ENCODE data around the gene PNMA1.

Gene PNMA1

DNA sequence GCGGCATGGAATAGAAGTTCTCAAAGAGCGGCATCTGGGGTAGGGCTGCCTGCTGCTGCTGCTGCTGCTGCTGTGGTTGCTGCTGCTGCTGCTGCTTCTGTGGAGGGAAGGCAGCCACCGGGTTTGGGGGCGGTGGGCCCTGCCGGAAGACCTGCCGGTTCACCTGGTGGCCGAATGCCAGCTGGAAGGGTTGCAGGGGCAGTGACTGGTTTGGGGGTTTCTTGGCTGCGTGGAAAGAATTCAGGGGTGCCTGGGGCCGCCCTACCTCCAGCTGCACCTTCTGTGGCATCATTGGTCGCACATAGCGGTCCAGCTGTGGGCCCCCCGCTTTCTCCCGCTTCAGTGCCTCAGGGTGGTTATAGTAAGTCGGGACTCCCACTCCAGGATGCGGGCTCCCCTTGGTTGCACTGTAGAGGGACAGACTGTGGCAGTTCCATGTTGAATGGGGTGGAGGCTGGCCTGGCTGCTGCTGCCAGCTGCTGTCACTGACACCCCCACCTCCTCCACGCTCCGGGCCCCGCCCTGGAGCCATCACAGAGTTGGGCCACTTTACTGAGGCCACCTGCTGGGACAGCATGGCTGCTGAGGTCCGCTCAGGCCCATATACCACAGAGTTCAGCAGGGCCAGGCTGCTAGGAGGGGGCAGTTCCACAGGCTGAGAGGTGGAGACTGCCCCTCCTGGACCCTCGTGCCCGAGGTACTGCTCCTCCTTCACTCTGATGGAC, 25.2 kb upstream of the PNMA1 start:
- in situ Hi-C loops (cut with HindIII; ENCODE audit: low sequenced_read_pairs): no loop called here

DNA sequence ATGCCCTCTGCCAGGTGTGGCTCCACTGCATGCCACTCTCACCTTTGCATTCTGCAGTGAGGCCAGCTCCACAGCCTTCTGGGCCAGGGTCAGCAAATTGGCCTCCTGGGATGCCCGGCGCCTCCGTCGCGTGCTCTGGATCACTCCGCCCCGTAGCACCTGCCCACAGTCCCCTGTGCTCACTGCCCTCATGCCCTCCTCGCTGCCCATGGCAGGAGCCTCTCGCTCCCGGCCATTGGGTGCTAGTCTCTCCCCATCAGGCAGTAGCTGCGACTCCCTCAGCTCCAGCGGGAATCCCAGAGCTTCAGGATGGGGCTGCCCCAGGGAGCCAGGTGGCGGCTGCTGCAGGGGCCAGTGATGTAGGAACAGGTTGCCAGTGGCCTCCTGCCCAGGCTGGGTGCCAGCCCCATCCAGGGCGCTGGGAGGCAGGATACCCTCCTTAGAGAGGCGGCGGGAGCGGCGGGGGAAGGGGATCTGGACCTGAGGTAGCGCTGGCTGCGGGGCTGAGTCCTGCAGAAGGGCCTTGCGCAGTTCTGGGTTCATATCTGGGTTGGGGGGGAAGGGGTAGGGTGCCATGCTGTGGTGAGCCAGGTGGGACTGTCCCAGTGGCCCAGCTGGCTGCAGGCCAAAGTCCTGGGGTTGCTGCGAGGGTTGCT, 24.5 kb upstream of the PNMA1 start:
- in situ Hi-C loops (cut with HindIII; ENCODE audit: low sequenced_read_pairs): no loop called here

DNA sequence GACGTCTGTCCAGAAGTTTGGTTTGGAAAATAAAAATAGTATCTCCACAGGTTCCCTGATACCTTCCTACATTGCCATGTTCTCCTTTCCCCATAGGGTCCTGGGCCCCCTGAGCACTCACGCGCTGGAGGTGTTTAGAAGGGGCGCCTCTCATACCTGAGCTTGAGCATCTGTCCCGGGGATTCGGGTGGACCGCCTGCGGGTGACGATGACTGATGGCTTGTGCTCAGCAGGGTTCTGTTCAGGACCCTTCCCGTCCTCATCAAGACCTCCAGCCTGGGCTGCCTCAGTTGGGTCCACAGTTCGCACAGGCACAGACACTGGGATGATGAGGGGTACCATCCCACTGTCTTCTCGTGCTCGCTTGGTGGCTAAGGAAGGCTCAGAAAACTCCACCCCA, 22.7 kb upstream of the PNMA1 start:
- in situ Hi-C loops (cut with HindIII; ENCODE audit: low sequenced_read_pairs): no loop called here

DNA sequence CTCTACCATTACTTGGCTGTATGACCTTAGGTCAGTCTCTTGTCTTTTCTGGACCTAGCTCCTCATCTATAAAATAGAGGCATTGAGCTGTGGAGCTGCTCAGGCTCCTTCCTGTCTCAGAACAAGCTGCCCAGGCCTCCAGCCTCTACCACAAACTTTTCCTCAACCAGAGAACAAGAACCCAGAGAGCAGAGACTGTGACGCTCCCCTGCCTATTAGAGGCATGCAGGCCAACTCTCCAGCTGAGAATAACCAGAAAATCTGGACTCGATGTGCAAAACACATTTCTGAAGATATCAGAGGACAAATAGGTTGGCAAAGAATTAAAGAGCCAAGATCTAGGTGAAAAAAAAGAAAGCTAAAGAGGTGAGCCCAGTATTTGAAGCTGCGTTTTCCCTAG, 17.8 kb upstream of the PNMA1 start:
- in situ Hi-C loops (cut with HindIII; ENCODE audit: low sequenced_read_pairs): no loop called here

DNA sequence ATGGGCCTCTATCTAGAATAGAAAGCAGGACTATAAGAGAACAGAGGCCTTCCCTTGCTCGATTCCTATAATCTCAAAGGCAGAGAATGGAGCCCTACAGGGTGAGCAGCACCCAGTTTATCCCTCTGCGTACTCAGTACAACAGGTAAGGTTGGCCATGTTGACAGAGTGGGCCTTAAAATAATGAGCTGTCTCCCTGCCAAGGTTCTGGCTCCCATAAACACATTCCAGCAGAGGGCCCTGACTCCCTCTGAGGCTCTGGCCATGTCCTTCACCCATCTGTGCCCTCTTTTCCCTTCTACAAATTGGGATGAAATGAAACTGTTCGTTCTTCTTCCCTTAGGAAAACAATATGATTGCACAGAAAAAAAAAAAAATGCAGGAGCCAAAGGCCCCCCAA, 16.9 kb upstream of the PNMA1 start:
- in situ Hi-C loops (cut with HindIII; ENCODE audit: low sequenced_read_pairs): no loop called here

DNA sequence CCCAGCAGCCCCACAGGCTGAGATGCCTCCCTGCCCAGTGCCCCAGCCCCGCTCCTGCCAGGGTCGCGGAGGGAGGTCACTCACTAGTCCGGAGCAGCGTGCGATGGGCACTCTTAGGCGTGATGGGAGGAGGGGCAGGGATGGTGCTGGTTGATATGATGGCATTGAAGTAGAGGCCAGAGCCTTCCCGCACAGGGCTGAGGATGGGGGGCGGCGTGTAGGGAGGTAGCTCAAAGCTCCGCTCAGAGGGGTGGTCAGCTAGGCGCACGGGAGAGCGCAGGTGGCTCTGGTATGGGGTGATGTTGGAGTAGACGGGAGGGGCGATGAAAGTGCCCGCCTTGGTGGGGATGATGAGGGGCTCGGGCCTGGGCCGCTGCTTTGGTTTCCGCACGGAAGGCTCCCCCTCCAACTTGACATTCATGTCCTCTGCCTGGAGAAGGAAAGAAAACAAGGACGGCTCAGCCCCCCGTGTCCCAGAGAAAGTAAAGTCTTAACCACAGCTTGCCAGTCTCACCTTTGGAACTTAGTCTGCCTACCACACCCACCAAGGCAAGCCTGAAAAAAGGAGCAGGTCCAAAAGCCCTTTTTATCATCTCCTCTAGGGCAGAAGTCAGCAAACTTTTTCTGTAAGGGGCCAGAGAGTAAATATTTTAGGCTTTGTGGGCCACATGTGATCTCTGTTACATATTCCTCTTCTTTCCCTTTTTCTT, 15.5 kb upstream of the PNMA1 start:
- in situ Hi-C loops (cut with HindIII; ENCODE audit: low sequenced_read_pairs): no loop called here

DNA sequence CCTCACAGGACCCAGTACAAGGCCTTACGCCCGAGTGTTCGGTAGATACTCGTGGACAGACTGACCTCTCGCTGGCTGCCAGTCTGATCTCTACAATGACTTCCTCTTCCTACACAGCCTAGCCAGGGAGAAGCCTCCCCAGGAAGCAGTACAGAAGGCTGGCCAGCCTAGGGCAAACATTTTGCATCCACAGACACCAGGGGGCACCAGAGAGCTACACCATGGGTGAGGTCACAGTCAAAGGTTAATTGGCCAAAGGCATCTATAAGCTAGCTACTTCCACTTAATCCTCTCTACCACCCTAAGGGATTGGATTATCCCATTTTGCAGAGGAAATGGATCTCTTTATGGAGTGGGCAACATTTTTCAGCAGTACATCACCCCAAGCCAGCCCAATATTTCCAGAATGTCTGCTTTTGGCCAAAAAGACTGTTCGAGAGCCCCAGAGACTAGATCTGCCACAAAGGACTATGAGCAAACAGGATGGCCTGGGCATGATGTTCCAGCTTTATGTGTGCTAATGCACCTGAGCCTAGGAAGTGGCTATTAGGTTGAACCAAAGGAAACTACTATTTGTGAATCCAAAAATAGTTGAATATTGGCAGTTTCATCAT, 14.6 kb upstream of the PNMA1 start:
- in situ Hi-C loops (cut with HindIII; ENCODE audit: low sequenced_read_pairs): no loop called here

DNA sequence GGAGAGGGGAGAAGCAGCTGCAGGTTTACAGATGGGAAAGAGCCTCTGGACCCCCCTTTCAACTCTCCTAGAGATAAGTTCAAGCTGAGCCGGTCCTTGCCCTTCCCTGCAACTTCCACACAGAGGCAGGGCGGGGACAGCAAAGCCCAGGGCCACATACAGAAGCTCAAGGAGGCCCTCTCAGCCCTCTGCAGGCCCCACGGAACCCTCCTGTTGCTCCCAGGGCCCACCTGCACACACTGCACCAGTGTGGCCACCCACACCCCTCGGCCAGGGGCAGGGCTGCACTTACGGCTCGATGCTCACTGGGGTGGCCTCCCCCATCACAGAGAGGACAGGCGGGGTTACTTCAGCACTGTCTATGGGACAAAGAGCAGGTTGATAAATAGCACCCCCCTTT, 13.0 kb upstream of the PNMA1 start:
- in situ Hi-C loops (cut with HindIII; ENCODE audit: low sequenced_read_pairs): no loop called here

DNA sequence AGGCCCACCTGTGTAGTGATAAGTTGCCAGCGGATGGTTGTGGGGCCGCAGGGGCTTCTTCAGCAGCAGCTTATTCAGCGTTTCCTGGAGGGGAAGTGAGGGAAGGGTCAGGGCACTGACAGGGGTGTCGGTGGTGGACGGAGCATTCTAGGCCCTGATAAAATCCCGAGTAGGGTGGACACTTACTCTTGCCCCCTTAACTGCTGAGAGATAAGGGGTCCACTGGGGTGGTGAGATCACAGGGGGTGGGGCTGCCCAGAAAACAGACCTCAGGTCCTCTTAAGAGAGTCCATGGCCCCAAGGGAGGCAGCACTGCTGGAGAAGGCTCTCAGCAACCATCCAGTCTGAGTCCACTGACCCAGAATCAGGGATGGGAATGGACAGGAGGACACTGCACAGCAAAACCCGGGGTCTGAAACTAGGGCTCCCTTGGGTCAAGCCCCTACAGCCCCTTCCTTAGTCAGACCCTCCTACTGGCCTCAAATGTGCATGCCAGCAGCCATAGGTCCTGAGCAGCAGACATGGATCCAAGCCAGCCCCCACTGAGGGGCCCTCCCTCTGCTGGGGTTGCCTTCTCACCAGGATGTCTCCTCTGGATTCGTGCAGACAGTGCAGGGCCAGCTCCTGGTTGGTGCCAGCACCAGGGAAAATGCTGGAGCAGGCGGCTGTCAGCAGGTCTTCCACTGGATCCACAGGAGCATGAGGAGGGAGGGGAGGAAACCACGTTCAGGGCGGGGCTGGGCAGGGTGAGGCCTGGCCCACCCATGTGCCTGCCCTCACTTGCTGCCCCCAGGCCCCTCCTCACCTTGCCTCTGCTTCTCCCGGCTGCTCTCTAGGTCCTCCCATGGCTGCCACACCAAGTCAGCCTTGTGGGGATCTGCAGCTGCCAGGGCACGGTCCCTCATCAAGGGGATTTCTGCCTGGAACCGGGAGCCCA, 12.1 kb upstream of the PNMA1 start:
- in situ Hi-C loops (cut with HindIII; ENCODE audit: low sequenced_read_pairs): no loop called here

DNA sequence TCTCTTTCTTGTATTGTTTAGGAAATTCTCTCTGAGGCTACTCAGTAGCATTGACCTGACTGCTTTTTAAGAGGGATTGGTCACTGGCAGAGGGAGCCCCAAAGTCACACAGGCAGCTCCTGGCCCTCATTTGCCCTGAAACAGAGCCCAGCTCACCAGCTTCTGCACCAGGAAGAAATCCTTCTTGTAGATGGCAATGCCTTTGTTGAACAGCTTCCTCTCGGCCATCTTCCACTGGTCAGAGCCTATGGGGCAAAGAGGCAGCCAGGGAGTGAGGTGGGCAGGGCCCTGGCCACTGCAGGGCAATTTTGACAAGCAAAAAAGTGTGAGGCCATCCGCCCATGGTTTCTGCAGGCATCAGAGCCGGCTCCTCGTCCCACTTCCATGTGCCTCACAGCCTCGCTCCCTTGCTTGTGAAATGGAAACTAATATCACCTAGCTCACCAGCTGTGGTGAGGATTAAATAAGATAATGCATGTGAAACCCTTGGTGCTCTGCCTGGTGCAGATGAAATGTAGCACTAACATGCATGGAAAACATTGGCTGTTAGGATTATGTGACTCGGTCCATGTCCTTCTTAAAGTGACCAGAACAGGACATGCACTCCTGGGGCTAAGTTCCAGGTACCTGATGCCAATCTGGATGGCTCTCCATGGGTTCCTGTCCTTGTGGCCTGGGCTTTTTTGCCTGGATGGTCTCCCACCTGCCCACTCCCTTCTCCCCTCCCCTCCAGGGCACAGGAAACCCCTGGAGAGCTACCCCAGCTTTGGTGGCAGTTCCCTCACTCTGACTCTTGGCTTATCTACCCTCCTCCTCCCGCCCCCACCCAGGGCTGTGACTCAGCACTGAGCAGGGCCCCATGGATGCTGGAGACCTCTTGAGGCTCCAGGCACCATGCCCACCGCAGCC, 11.2 kb upstream of the PNMA1 start:
- in situ Hi-C loops (cut with HindIII; ENCODE audit: low sequenced_read_pairs): no loop called here

DNA sequence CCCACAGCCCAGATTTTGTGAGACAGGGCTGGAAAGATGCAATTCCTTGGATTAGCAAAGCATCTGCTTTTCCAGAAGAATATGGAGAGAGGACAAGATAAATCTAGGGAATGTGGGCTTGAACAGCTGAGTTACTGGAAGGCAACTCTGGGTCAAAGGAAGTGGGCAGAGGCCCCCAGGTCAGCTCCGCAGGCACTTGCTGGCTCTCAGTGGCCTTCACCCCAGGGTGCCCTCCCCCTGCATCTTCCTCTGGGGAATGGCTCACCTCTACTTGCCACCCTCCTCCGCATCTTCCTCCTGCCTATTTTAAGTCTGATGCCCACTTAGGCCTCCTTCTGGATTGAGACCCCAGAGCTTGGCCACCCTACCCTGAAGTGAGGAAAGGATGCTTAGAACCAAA, 10.5 kb upstream of the PNMA1 start:
- in situ Hi-C loops (cut with HindIII; ENCODE audit: low sequenced_read_pairs): no loop called here

DNA sequence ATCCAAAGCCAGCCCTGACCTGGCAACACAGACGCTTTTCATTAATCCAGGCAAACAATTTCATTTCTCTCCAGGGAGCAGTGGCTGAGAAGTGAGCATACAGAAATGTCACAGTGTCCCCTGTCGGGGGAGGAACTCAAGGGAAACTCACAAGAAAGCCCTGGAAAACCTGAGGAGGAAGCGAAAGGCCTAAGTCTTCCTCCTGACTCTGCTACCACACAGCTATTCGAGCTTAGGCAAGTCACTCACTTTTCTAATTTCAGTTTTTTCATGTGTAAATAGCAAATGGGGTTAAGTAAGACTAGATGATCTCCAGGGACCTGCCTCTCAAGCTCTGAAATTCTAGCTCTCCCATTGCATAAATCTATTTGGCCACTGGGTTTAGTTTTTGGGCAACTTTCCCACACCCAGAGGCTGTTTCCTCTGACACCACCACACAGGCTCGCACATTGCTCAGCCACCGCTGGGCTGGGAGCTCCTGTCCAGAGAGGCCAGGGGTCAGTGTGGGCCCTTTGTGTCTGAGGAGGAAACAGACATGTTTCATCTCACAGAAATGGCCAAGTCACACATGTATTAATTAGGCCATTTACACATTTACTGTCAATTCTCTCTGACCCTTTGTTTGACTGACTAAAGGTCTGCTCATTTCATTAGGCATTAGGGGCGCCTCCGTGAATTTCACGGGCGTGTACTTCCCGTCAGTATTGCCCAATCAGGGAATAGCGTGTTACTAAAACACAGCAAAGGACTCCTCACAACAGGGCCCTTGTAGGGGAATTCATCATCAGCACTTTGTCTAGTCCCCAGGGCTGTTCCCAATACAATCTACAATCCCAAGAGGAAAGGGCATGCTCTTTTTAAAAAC, 9.8 kb upstream of the PNMA1 start:
- in situ Hi-C loops (cut with HindIII; ENCODE audit: low sequenced_read_pairs): no loop called here

DNA sequence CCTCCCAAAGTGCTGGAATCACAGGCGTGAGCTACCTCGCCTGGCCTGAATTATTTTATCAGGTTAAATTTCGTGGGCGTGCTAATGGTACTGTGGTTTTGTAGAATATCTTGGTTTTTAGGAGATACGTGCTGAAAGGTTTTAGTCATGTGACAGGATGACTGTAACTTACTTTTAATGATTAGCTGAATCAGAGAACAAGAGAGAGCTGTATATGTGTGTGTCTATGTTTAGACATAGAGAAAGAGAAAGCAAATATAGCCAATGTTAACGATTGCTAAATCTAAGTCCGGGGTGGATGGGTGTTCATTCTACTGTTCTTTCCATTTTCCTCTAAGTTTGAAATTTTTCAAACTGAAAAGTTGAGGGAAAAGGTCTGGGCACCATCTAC, 9.2 kb upstream of the PNMA1 start:
- in situ Hi-C loops (cut with HindIII; ENCODE audit: low sequenced_read_pairs): no loop called here

DNA sequence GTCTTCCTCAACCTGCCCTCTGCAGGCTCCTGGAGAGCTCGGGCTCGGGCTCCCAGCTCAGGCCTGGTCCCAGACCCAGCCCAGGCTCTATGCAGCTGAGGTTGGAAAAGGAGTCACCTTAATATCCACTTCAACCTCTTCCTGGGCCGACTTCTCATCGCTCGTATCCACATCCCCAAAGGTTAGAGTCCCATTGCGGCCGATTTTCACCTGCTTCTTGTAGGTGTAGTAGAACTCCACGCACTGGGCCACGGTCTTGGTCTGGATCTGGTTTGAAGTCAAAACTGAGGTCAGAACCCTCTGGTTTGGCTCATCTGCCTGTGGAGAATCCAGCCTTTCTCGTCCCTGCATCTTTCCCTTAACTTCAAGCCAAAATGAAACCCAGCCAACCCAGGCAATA, 8.4 kb upstream of the PNMA1 start:
- in situ Hi-C loops (cut with HindIII; ENCODE audit: low sequenced_read_pairs): no loop called here

DNA sequence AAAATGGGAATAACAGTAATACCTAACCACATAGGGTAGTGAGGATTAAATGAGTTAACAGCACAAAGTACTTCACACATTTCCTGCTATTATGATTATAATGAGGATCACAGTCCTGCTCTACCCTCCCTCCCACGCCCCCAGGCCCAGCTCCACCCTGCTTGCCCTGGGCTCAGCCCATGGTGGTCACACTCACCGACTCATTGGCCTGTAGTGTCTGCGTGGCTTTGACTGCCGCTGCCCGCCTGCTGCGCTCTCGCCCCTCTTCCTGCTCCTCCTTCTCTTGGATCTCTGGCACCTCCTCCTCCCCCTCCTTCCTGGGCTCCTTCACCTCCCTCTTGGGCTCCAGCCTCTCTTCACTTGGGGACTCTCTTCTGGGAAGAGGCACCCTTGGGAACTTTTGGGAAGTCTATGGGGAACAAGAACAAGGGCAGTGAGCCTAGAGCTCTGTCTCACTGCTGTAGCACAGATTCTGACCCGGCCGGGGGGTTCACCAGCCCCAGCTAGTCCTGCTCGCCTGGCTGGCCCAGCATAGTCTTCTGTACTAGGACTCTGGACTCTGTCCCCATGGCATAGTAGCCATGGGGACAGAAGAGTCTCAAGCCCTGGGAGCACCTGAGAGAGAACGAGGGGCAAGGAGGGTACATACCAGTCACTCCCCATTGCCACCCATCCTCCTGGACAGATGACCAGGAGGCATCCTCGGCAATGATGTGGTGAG, 7.1 kb upstream of the PNMA1 start:
- in situ Hi-C loops (cut with HindIII; ENCODE audit: low sequenced_read_pairs): no loop called here

DNA sequence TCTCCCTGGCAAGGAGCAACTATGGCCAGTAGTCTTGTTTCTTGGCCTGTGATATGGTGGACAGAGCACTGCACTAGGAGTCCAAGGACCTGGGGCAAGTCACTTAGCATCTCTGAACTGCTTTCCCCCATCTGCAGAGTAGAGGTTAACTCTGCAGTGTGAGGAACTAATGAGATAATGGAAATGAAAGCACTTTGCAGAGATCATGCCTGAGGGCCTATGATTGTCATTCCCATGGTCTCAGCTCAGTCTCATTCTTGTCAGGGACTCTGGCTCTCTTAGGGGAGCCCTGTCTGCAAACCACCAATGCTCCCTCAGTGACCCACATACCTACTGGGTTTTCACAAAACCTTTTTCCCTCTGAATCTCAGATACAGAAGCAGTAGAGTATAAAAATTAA, 6.5 kb upstream of the PNMA1 start:
- in situ Hi-C loops (cut with HindIII; ENCODE audit: low sequenced_read_pairs): no loop called here

DNA sequence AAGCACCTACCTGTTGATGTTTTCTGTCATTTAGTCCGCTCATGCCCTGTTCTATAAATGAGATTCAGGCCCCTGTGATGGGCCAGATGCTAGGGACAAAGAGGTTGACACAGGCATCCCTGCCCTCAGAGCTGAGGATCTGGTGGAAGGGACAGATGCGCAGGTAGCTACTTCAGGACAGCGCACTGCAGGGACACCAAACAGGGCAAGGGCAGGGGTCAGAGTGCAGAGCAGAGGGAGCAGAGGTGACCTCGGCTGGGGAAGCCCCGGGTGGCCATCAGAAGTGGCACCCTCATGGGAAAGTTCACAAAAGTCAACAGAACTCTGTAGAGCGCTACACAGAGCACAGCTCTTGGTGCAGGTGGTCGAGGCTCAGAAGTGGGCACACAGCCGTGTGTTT, 5.6 kb upstream of the PNMA1 start:
- in situ Hi-C loops (cut with HindIII; ENCODE audit: low sequenced_read_pairs): no loop called here

DNA sequence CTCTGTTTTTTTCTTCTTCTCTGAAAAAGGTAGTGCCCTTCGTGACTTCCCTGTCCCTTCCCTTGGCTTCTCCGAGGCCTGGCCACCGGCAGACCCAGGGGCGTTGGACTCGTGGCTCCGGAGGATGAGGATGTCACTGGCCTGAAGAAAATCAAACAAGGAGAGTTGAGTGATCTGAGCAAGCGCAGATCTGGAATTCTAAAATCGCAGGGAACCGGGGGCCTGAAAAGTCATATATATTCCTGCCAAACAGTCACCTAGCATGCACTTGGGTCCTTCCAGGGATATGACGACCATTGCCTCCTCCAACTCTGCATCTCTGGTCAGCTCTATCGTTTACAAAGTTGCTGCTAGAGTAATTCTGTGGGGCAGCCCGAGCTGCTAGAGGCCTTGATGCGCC, 5.2 kb upstream of the PNMA1 start:
- in situ Hi-C loops (cut with HindIII; ENCODE audit: low sequenced_read_pairs): no loop called here
